B cell (primary cell): Measurements from ENCODE around the gene SNX6. TPM values are rescaled to one million over a fixed set of nuclear protein-coding genes. Genes with fewer than 3 reads are reported as not detected.

Source experiments
- ATAC-seq: fragments of 200-7000 bp; cut with Tn5 transposase; one replicate; pipeline ENCODE4 v1.10.0; 2021; ENCODE audit warnings: low read depth, mild to moderate bottlenecking, moderate number of reproducible peaks, moderate library complexity
- CTCF ChIA-PET: fragments of 350-600 bp; sonication (Branson Sonifier 250); formaldehyde crosslinking; loops from one replicate; lab custom pipeline; 2021; ENCODE audit warnings: antibody characterized with exemption, inconsistent platforms; lab: Charles Lee
- POLR2A ChIA-PET: fragments of 350-600 bp; sonication (Branson Sonifier 250); formaldehyde crosslinking; loops from one replicate; lab custom pipeline; 2021; ENCODE audit warnings: antibody characterized with exemption; lab: Charles Lee
- DNase-seq: peaks from one replicate; pipeline ENCODE4 v3.0.0; 2013
- H2AFZ ChIP-seq: 2 replicates; pipeline ENCODE4 v1.6.1; 2012; ENCODE audit warnings: mild to moderate bottlenecking, low read depth, low read length; ENCODE audit not compliant: insufficient read depth, poor library complexity, severe bottlenecking
- H3K27ac ChIP-seq, 2 donors: 1 replicate in 1 of 2; 2 replicates in 1 of 2; pipeline ENCODE4 v1.5.1; 2012 to 2013; ENCODE audit warnings: low read length in 2 of 2, mild to moderate bottlenecking in 2 of 2, moderate library complexity in 1 of 2
- H3K27me3 ChIP-seq, 4 experiments: fragments of 200-600 bp in 1 of 4; sonication (generic) in 1 of 4; replicated peaks in 1 of 4; 1 replicate in 2 of 4; 2 replicates in 2 of 4; pipeline versions ENCODE4 v1.6.1 to v1.7.0; 2013 to 2016; ENCODE audit warnings: low read length in 3 of 4, mild to moderate bottlenecking in 2 of 4, mixed read lengths in 1 of 4, moderate library complexity in 1 of 4; ENCODE audit not compliant: insufficient read depth in 4 of 4, control insufficient read depth in 3 of 4; ENCODE audit errors: control extremely low read depth in 1 of 4
- H3K36me3 ChIP-seq, 2 experiments: replicated peaks in 1 of 2; 1 replicate in 1 of 2; 2 replicates in 1 of 2; pipeline versions ENCODE4 v1.6.1 to v1.7.1; 2013; ENCODE audit warnings: low read length in 1 of 2; ENCODE audit not compliant: insufficient read depth in 2 of 2, control insufficient read depth in 1 of 2; ENCODE audit errors: control extremely low read depth in 1 of 2, extremely low read depth in 1 of 2
- H3K4me1 ChIP-seq, 2 donors: fragments of 200-600 bp in 1 of 2; sonication (generic) in 1 of 2; 1 replicate in 1 of 2; 2 replicates in 1 of 2; pipeline versions ENCODE4 v1.5.1 to v1.6.1; 2013 to 2017; ENCODE audit warnings: low read length in 2 of 2; ENCODE audit not compliant: control insufficient read depth in 2 of 2, insufficient read depth in 2 of 2
- H3K4me2 ChIP-seq: replicated peaks from 2 replicates; pipeline ENCODE3; 2012; ENCODE audit warnings: mild to moderate bottlenecking, low read depth, low read length; ENCODE audit not compliant: poor library complexity, severe bottlenecking
- H3K4me3 ChIP-seq, 5 experiments: fragments of 200-600 bp in 1 of 5; sonication (generic) in 1 of 5; 1 replicate in 3 of 5; 2 replicates in 2 of 5; pipeline versions ENCODE4 v1.5.1 to v1.7.0; 2011 to 2016; ENCODE audit warnings: low read length in 4 of 5, mild to moderate bottlenecking in 4 of 5, low read depth in 2 of 5, control low read depth in 1 of 5, moderate library complexity in 1 of 5; ENCODE audit not compliant: insufficient read depth in 1 of 5; ENCODE audit errors: control extremely low read depth in 1 of 5, extremely low read depth in 1 of 5
- H3K79me2 ChIP-seq: fragments of 200-600 bp; sonication (generic); one replicate; pipeline ENCODE4 v1.6.0; 2016; ENCODE audit warnings: low read length; ENCODE audit not compliant: control insufficient read depth, insufficient read depth
- H3K9ac ChIP-seq: fragments of 200-600 bp; sonication (generic); 2 replicates; pipeline ENCODE4 v1.6.1; 2017; ENCODE audit warnings: mild to moderate bottlenecking, low read length, moderate library complexity
- H3K9me3 ChIP-seq, 3 donors: one replicate each; pipeline versions ENCODE4 v1.6.1 to v1.7.1; 2013; ENCODE audit warnings: low read length in 2 of 3; ENCODE audit not compliant: control insufficient read depth in 2 of 3, insufficient read depth in 1 of 3; ENCODE audit errors: control extremely low read depth in 1 of 3
- H4K20me1 ChIP-seq: 2 replicates; pipeline ENCODE4 v1.6.0; 2012; ENCODE audit warnings: mild to moderate bottlenecking, low read length; ENCODE audit not compliant: insufficient read depth, control insufficient read depth, poor library complexity, severe bottlenecking
- H3K27ac Mint-ChIP-seq: one replicate; pipeline ENCODE4 v1.8.0; 2021; ENCODE audit warnings: mixed read lengths
- H3K27me3 Mint-ChIP-seq: one replicate; pipeline ENCODE4 v1.8.0; 2021; ENCODE audit warnings: mixed read lengths
- H3K4me1 Mint-ChIP-seq: one replicate; pipeline ENCODE4 v1.8.0; 2021; ENCODE audit warnings: mixed read lengths
- H3K4me3 Mint-ChIP-seq: one replicate; pipeline ENCODE4 v1.8.0; 2021; ENCODE audit warnings: mixed read lengths
- H3K9me3 Mint-ChIP-seq: one replicate; pipeline ENCODE4 v1.8.0; 2022; ENCODE audit warnings: mixed read lengths; ENCODE audit not compliant: insufficient read depth
- CTCF ChIP-seq: fragments of 200-600 bp; IDR thresholded peaks from one replicate; pipeline ENCODE4 v1.8.0; 2022; ENCODE audit warnings: antibody characterized with exemption, mild to moderate bottlenecking
- EZH2 ChIP-seq: IDR thresholded peaks from 2 replicates; pipeline ENCODE4 v1.6.1; 2012; ENCODE audit warnings: borderline replicate concordance, low read depth, mild to moderate bottlenecking, moderate library complexity, low read length; ENCODE audit not compliant: insufficient read depth, poor library complexity, severe bottlenecking
- WGBS: methylation state at CpG from one replicate; pipeline ENCODE4 v1.1.5; 2013; ENCODE audit warnings: missing lambda C conversion rate; ENCODE audit not compliant: insufficient coverage; 5-methylcytosine and 5-hydroxymethylcytosine counted together
- intact Hi-C: fragments of 100-400 bp; cut with micrococcal nuclease; formaldehyde crosslinking; loops from one replicate; pipeline ENCODE4 v1.10.0; 2022
- polyA plus RNA-seq: library from polyadenylated mRNA; depleted of rRNA; stranded (reverse); fragments of >200 nt; gene quantifications from 2 replicates; pipeline ENCODE4 v1.2.3, GENCODE V29; 2012
- total RNA-seq, 2 donors: library from RNA; stranded (reverse); fragments of 120-200 nt in 1 of 2; gene quantifications; 1 replicate in 1 of 2; 2 replicates in 1 of 2; pipeline versions ENCODE4 v1.2.3 to v1.2.4, GENCODE V29; 2013 to 2022

The SNX6 gene
- total and polyA plus RNA-seq, 2 donors (not counting 1 experiment from before 2014, with no cell fraction given): 45.4 to 61.0 TPM

- Mint-ChIP-seq H3K27me3 (no peaks in the 10 kb centered on the region), H3K27ac (no peak overlapping the region), H3K4me3 (no peak overlapping the region), H3K9me3 (no peaks in the 10 kb centered on the region), H3K4me1 (peaks cover 2% of the 10 kb centered on the region)
- peaks cover 48% of the 10 kb centered on the region for H3K79me2 ChIP-seq
- no peak overlapping the region for H3K4me2 ChIP-seq
- H4K20me1 ChIP-seq: peaks cover 16% of the 10 kb centered on the region
- ChIA-PET CTCF (interaction anchor here (0.7 kb wide), 2 partner anchors 48 to 286 kb away, joined by 3 read pairs; no protein-coding TSS in a partner anchor), POLR2A (no interaction called here)
- TF ChIP-seq EZH2 (no peak), CTCF (no peak)
- intact Hi-C loops: no loop called here
- H2AFZ ChIP-seq: no peak overlapping the region
- no CpG with 5 or more reads among the region's 4 CpGs for WGBS
- no peaks in the 10 kb centered on the region for H3K4me1 ChIP-seq
- no peak overlapping the region for H3K27ac ChIP-seq
- no peaks in the 10 kb centered on the region for H3K9me3 ChIP-seq
- H3K4me3 ChIP-seq: no peak overlapping the region
- no peak for ATAC-seq
- DNase-seq: no peak
- peaks cover 7 to 8% of the 10 kb centered on the region in 2 experiments for H3K36me3 ChIP-seq
- no peak overlapping the region for H3K9ac ChIP-seq
- no peaks in the 10 kb centered on the region for H3K27me3 ChIP-seq
These were observed 15.3 kb downstream of the SNX6 start for GRCh38 chr14:34614638-34615037.

GRCh38 chr14:34610101-34610500 is 19.8 kb downstream of the SNX6 start:
- Histone ChIP-seq H3K9me3 (no peaks in the 10 kb centered on the region), H4K20me1 (no peaks in the 10 kb centered on the region), H3K4me2 (no peak overlapping the region), H3K4me1 (no peaks in the 10 kb centered on the region), H3K27me3 (no peaks in the 10 kb centered on the region), H3K27ac (no peak overlapping the region), H3K4me3 (no peak overlapping the region), H3K36me3 (peaks cover 10 to 28% of the 10 kb centered on the region in 2 experiments), H2AFZ (no peak overlapping the region), H3K9ac (no peak overlapping the region), H3K79me2 (peaks cover 24% of the 10 kb centered on the region)
- no peak overlapping the region for H3K4me3 Mint-ChIP-seq
- no peak for ATAC-seq
- ChIA-PET POLR2A (no interaction called here), CTCF (no interaction called here)
- H3K27ac Mint-ChIP-seq: no peak overlapping the region
- H3K27me3 Mint-ChIP-seq: no peaks in the 10 kb centered on the region
- intact Hi-C loops: no loop called here
- no peaks in the 10 kb centered on the region for H3K4me1 Mint-ChIP-seq
- 80% methylated on average over 1 of the region's 3 CpGs for WGBS
- H3K9me3 Mint-ChIP-seq: no peaks in the 10 kb centered on the region
- DNase-seq: no peak
- TF ChIP-seq EZH2: no peak
- TF ChIP-seq CTCF: no peak
